Measurements from ENCODE around the gene SCRT2.

The SCRT2 gene

DNA sequence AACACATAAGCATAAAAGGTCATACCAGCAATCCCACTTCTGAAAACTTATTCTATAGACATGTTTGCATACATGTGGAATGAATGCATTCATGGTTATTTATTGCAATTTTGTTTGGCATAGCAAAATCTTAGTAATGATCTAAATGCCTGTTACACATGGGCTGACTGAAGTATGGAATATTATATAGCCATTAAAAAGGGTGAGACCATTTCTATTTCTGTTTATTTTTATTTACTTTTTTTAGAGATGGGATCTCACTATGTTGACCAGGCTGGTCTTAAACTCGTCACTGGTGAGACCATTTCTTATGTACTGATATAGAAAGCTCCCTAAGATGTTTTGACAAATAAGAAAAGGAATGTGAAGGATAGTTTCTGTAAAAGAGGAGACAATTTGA lies 14.3 kb upstream of the SCRT2 start:
- TF ChIP-seq, protein P1, sequence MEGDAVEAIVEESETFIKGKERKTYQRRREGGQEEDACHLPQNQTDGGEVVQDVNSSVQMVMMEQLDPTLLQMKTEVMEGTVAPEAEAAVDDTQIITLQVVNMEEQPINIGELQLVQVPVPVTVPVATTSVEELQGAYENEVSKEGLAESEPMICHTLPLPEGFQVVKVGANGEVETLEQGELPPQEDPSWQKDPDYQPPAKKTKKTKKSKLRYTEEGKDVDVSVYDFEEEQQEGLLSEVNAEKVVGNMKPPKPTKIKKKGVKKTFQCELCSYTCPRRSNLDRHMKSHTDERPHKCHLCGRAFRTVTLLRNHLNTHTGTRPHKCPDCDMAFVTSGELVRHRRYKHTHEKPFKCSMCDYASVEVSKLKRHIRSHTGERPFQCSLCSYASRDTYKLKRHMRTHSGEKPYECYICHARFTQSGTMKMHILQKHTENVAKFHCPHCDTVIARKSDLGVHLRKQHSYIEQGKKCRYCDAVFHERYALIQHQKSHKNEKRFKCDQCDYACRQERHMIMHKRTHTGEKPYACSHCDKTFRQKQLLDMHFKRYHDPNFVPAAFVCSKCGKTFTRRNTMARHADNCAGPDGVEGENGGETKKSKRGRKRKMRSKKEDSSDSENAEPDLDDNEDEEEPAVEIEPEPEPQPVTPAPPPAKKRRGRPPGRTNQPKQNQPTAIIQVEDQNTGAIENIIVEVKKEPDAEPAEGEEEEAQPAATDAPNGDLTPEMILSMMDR (IDR thresholded peaks at IDR 0.05; ENCODE audit: low read depth, low read length), result no peak
- DNase-seq (ENCODE audit: extremely low read depth, low read depth), result no peak

DNA sequence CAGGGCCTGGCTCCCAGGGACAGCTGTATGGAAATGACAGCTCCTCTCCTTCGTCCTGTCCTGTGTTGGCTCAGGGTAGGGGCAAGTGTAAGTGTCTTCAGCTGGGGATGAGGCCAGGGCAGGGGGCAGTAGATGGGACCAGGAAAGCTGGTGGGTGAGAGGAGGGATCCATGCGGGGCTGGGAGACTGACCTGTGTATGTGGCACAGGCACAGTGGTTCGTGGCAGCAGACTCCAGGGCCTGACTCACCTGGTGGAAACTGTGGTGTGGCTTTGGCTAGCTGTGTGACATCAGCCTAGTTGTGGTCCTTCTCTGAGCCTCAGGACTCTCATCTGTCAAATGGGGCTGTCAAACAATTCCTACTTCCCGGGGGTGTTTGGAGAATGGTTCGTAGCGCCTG lies 13.7 kb upstream of the SCRT2 start:
- TF ChIP-seq, protein P1 (IDR thresholded peaks at IDR 0.05; ENCODE audit: low read depth, low read length), result no peak
- DNase-seq (ENCODE audit: extremely low read depth, low read depth), result no peak

DNA sequence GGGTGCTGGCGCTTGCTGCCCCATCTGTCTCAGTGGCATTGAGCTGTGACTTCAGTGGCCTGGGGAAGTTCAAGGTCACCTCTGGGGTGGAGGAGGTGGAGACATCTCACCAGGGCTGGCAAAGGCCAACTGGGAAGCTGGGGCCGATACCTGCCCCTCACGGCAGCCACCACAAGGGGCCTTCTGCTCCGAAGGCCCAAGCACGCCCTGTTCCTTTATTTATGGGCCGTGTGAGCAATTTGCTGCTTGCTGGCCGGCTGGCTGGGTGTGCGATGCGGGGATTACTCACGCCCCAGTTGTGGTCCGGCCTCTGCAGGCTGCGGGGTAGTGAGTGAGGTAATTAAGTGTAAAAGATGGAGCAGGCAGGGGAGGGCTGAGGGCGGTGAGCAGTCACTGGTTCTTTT lies 13.2 kb upstream of the SCRT2 start:
- TF ChIP-seq, protein P1 (IDR thresholded peaks at IDR 0.05; ENCODE audit: low read depth, low read length), result no peak
- no peak for DNase-seq (ENCODE audit: extremely low read depth, low read depth)

DNA sequence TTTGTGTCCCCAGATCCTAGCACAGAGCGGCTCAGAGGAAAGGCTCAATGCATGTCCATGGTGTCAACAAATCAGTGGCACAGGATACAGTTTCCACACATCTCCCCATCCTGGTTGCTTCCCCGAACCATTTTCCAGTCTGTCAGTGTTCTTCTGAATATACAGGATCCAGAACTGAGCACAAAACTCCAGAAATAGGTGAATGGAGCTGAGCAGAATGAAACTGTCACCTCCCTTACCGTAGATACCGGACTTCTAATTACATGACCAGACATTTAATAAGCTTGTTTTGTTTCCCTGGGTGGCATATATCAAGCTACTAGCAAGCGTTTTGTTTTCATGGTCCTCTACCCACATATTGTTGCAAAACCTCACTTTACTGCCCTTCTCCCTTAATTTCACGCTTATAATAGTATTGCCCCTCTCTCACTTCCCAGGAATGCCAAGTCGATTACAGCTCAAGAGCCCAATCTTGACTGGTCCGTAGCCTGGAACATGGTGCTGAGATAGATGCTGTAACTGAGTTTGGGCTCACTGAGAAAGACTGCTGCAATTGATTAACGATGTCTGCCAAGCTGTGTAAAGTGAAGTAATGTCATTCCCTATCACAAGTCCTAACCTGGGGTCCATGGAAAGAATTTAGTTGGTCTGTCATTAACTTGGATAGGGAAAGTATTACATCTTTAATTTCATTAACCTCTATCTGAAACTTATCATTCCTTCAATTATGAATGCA lies 12.0 kb upstream of the SCRT2 start:
- TF ChIP-seq, protein P1 (IDR thresholded peaks at IDR 0.05; ENCODE audit: low read depth, low read length), result no peak
- DNase-seq (ENCODE audit: extremely low read depth, low read depth), result no peak

DNA sequence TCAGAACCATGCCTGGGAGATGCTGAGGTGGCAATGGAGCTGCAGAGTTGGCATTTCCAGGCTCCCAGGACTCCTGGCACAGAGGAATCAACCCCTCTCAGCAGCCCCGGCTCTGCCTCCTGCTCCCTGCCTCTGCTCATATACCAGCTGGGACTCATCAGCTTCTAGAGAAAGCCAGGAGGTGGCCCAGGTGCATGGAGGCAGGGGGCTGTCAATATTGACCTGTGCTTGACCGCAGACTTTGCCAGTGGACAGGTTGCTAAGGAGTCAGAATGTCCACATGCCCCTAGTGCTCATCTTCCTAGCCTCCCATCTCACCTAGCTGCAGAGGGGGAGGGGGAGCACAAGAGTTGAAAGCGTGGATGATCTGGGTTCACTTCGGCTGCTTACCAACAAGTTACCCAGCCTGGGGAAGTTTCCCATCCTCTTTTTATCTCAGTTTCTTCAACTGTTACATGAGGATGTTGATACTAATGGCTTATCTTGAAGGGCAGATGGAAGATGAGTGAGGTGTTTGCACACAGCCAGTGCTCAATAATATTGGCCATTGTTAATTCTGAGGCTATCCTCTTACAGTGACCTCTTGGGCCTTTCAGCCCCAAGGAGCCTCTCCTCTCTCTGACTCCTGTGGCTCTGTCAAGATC lies 9.2 kb upstream of the SCRT2 start:
- no peak for DNase-seq (ENCODE audit: extremely low read depth, low read depth)
- TF ChIP-seq, protein P1 (IDR thresholded peaks at IDR 0.05; ENCODE audit: low read depth, low read length), result no peak

DNA sequence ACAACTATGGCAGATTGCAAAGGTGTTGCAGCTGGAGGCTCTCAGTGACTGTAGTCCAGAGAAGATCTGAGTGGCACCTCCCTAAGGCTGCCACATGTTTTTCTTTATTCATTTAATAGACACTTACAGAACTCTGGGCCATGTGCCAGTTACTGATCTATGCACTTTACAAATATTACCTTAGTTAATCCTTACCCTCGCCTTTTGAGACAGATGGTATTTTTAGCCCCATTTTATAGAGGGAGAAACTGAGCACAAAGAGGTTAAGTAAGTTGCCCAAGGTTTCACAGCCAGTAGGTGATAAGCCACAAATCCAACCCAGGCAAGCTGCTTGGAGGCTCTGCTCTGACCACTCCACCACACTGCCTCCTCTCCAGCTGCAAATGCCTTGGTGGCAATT lies 6.5 kb upstream of the SCRT2 start:
- TF ChIP-seq, protein P1 (IDR thresholded peaks at IDR 0.05; ENCODE audit: low read depth, low read length), result no peak

DNA sequence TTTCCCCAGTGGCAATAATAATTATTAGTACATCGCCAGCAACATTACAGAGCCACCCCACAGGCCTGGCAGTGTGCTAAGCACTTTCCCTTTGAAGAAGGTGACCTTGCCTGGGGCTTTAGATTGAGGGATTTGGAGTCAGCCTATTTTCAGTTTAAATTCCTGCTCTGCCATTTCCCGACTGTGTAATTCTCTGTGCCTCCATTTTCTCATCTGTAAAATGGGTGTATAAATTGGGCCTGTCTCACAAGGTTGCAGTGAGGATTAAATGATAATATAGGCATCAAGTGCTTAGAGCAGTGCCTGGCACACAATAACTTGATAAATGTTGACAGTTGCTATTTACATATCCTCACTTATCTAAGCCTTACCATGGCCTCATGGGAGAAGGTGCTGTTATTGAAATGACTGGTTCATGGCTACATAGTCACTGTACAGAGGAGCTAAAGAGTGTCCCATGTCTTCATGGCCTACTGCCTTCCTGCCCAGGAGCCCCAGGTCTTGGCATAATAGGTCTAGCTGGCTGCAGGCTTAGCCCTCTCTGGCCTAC lies 5.1 kb upstream of the SCRT2 start:
- no peak for DNase-seq (ENCODE audit: extremely low read depth, low read depth)
- TF ChIP-seq, protein P1 (IDR thresholded peaks at IDR 0.05; ENCODE audit: low read depth, low read length), result no peak

More for the DNA sequence above, 6.5 kb upstream of the SCRT2 start:
- DNase-seq (ENCODE audit: extremely low read depth, low read depth), result no peak

Measured in AG09319 (cell line).